Right lobe of liver (tissue), 4 donors: ENCODE measurements around the gene SPTBN5.

ENCODE experiments used
- CTCF ChIP-seq, 4 donors: fragments of 200-600 bp in 3 of 4; fragments of 450-650 bp in 1 of 4; IDR thresholded peaks; one replicate each; pipeline versions ENCODE4 v1.5.1 to v1.8.0; 2016 to 2022; ENCODE audit warnings: antibody characterized with exemption in 4 of 4, mild to moderate bottlenecking in 2 of 4
- POLR2A ChIP-seq: fragments of 450-650 bp; IDR thresholded peaks from one replicate; pipeline ENCODE4 v1.6.1; 2017; ENCODE audit warnings: antibody characterized with exemption, mild to moderate bottlenecking
- donor health status: DM: no; HTN: no; CAD: no.
- donor health status: DM: no; HTN: no; CAD: no.
- donor health status: DM: no; HTN: yes; CAD: no.

- TF ChIP-seq CTCF (IDR thresholded peaks at IDR 0.05) = no peak
- TF ChIP-seq POLR2A = no peak
These were observed 80.4 kb downstream of the SPTBN5 start for GRCh38 chr15:41813426-41813825.
